Endothelial cell (in vitro differentiated cells): ENCODE measurements around the gene ITGA2. TPM values are rescaled to one million over a fixed set of nuclear protein-coding genes. Genes with fewer than 3 reads are reported as not detected.

Experiments used
- DNase-seq: peaks from one replicate; pipeline ENCODE4 v3.0.0; 2021; ENCODE audit warnings: low spot score
- H3K27ac Mint-ChIP-seq: one replicate; pipeline ENCODE4 v1.8.0; 2021; ENCODE audit warnings: mixed read lengths, inconsistent platforms; ENCODE audit not compliant: unreplicated experiment
- H3K27me3 Mint-ChIP-seq: one replicate; pipeline ENCODE4 v1.8.0; 2021; ENCODE audit warnings: mild to moderate bottlenecking, moderate library complexity, mixed read lengths, inconsistent platforms; ENCODE audit not compliant: unreplicated experiment
- H3K36me3 Mint-ChIP-seq: one replicate; pipeline ENCODE4 v1.8.0; 2021; ENCODE audit warnings: mild to moderate bottlenecking, low read depth, mixed read lengths, inconsistent platforms; ENCODE audit not compliant: unreplicated experiment
- H3K4me1 Mint-ChIP-seq: one replicate; pipeline ENCODE4 v1.8.0; 2021; ENCODE audit warnings: mild to moderate bottlenecking, mixed read lengths, inconsistent platforms; ENCODE audit not compliant: unreplicated experiment
- H3K4me3 Mint-ChIP-seq: one replicate; pipeline ENCODE4 v1.8.0; 2021; ENCODE audit warnings: mild to moderate bottlenecking, mixed read lengths, inconsistent platforms; ENCODE audit not compliant: unreplicated experiment
- H3K9me3 Mint-ChIP-seq: one replicate; pipeline ENCODE4 v1.8.0; 2021; ENCODE audit warnings: mixed read lengths, inconsistent platforms; ENCODE audit not compliant: unreplicated experiment
- CTCF ChIP-seq: fragments of 200-600 bp; sonication (generic); IDR thresholded peaks from one replicate; pipeline ENCODE4 v1.5.0; 2021; ENCODE audit warnings: antibody characterized with exemption; ENCODE audit not compliant: unreplicated experiment
- total RNA-seq: library from RNA; stranded (reverse); fragmentation: NEBNext Ultra II Directional; extraction: Animal tissue kit (Norgen Biotek cat#: 25700); gene quantifications from one replicate; pipeline ENCODE4 v1.2.1, GENCODE V29; 2021; ENCODE audit not compliant: unreplicated experiment

ITGA2 gene
- total RNA-seq, 1 donor from 2014 or later: 15.1 TPM

GRCh38 chr5:53100606-53101005 lies 111.5 kb downstream of the ITGA2 start:
- no peak overlapping the region for H3K4me3 Mint-ChIP-seq
- peaks cover 2% of the 10 kb centered on the region for H3K27me3 Mint-ChIP-seq

GRCh38 chr5:53105611-53106300 lies 116.6 kb downstream of the ITGA2 start:
- H3K27me3 Mint-ChIP-seq: peaks cover 2% of the 10 kb centered on the region
- no peak for DNase-seq
- H3K4me3 Mint-ChIP-seq: no peak overlapping the region
- TF ChIP-seq CTCF: no peak
- no peak overlapping the region for H3K27ac Mint-ChIP-seq
- peaks cover 6% of the 10 kb centered on the region for H3K4me1 Mint-ChIP-seq
- no peaks in the 10 kb centered on the region for H3K9me3 Mint-ChIP-seq
- peaks cover 9% of the 10 kb centered on the region for H3K36me3 Mint-ChIP-seq

More at GRCh38 chr5:53100606-53101005, 111.5 kb downstream of the ITGA2 start:
- peaks cover 13% of the 10 kb centered on the region for H3K36me3 Mint-ChIP-seq
- no peaks in the 10 kb centered on the region for H3K4me1 Mint-ChIP-seq
- H3K9me3 Mint-ChIP-seq: no peaks in the 10 kb centered on the region
- TF ChIP-seq CTCF: no peak
- no peak overlapping the region for H3K27ac Mint-ChIP-seq
- DNase-seq: no peak

- no peak for TF ChIP-seq CTCF
- no peaks in the 10 kb centered on the region for H3K27me3 Mint-ChIP-seq
- H3K9me3 Mint-ChIP-seq: no peaks in the 10 kb centered on the region
- H3K36me3 Mint-ChIP-seq: no peaks in the 10 kb centered on the region
- H3K27ac Mint-ChIP-seq: no peak overlapping the region
- DNase-seq: no peak
- H3K4me3 Mint-ChIP-seq: peak overlapping the region; percentile 94
- peaks cover 6% of the 10 kb centered on the region for H3K4me1 Mint-ChIP-seq
Measured at GRCh38 chr5:53109056-53109442, 119.9 kb downstream of the ITGA2 start.

- Mint-ChIP-seq H3K4me3 (peak within 1 kb of the TSS; percentile 94), H3K36me3 (no peaks in the 10 kb centered on the region), H3K9me3 (no peaks in the 10 kb centered on the region), H3K27ac (peak within 1 kb of the TSS; percentile 57), H3K27me3 (no peaks in the 10 kb centered on the region), H3K4me1 (peaks cover 6% of the 10 kb centered on the region)
- TF ChIP-seq CTCF: no peak
- peak; percentile 91 for DNase-seq
Measured at GRCh38 chr5:53109443-53110127, 120.4 kb downstream of the ITGA2 start, which contains the start of gene MOCS2. MOCS2 (minus strand) TSS chr5:53109757; CDS start chr5:53107174, 2,583 bp downstream.

GRCh38 chr5:53110156-53110555 lies 121.0 kb downstream of the ITGA2 start:
- H3K4me1 Mint-ChIP-seq: peaks cover 6% of the 10 kb centered on the region
- peak overlapping the region; percentile 91 for H3K4me3 Mint-ChIP-seq
- no peaks in the 10 kb centered on the region for H3K9me3 Mint-ChIP-seq
- H3K27ac Mint-ChIP-seq: peak overlapping the region; percentile 57
- TF ChIP-seq CTCF: no peak
- DNase-seq: no peak
- no peaks in the 10 kb centered on the region for H3K27me3 Mint-ChIP-seq
- no peaks in the 10 kb centered on the region for H3K36me3 Mint-ChIP-seq
